SK-N-SH (cell line): ENCODE measurements around the gene RBM45. TPM values are rescaled to one million over a fixed set of nuclear protein-coding genes. Genes with fewer than 3 reads are reported as not detected.
"Not testable (repeated sequence)": the region's sequence is repeated elsewhere in the genome, so short reads cannot be mapped to it uniquely, and the experiment has no call there.

Experiments used
- CTCF ChIA-PET: fragments of 300-600, 350-600 bp; formaldehyde crosslinking; extraction: SDS; loops from one replicate; lab custom pipeline; 2021; lab: Yijun Ruan, JAX
- POLR2A ChIA-PET: fragments of 350-600 bp; sonication (Branson Sonifier 250); formaldehyde crosslinking; extraction: SDS; loops from one replicate; lab custom pipeline; 2020; ENCODE audit warnings: antibody characterized with exemption, inconsistent platforms; lab: Yijun Ruan, JAX
- DNase-seq: peaks from one replicate; pipeline ENCODE4 v3.0.0; 2012
- H2AFZ ChIP-seq: fragments of 200-600 bp; sonication (generic); 2 replicates; pipeline ENCODE4 v1.8.1; 2016; ENCODE audit warnings: antibody characterized with exemption, mild to moderate bottlenecking, low read depth
- H3F3A ChIP-seq: fragments of 200-600 bp; sonication (generic); replicated peaks from 2 replicates; pipeline ENCODE3; 2016; ENCODE audit warnings: antibody characterized with exemption, mild to moderate bottlenecking; ENCODE audit not compliant: insufficient read depth
- H3K27ac ChIP-seq, 2 experiments: fragments of 200-500 bp in 1 of 2; fragments of 200-600 bp in 1 of 2; sonication (Bioruptor generic) in 1 of 2; sonication (generic), shearing (Covaris generic) in 1 of 2; 2 replicates each; pipeline versions ENCODE4 v1.5.1 to v1.6.1; 2014 to 2016; ENCODE audit warnings: low read depth in 2 of 2, inconsistent platforms in 1 of 2, low read length in 1 of 2, mild to moderate bottlenecking in 1 of 2, mixed read lengths in 1 of 2
- H3K27me3 ChIP-seq: fragments of 200-600 bp; sonication (generic), shearing (Covaris generic); 2 replicates; pipeline ENCODE4 v1.6.1; 2016; ENCODE audit warnings: mixed run types; ENCODE audit not compliant: insufficient read depth
- H3K36me3 ChIP-seq, 2 experiments: fragments of 200-500 bp in 1 of 2; fragments of 200-600 bp in 1 of 2; sonication (Bioruptor generic) in 1 of 2; sonication (generic) in 1 of 2; replicated peaks in 1 of 2; 2 replicates each; pipeline versions ENCODE3 to v1.5.1; 2014 to 2016; ENCODE audit warnings: low read length in 1 of 2, mild to moderate bottlenecking in 1 of 2; ENCODE audit not compliant: insufficient read depth in 2 of 2, control insufficient read depth in 1 of 2
- H3K4me1 ChIP-seq, 2 experiments: fragments of 200-500 bp in 1 of 2; fragments of 200-600 bp in 1 of 2; sonication (Bioruptor generic) in 1 of 2; sonication (generic), shearing (Covaris generic) in 1 of 2; 2 replicates each; pipeline versions ENCODE4 v1.5.1 to v1.6.1; 2014 to 2016; ENCODE audit warnings: low read depth in 1 of 2, low read length in 1 of 2, mixed run types in 1 of 2; ENCODE audit not compliant: insufficient read depth in 2 of 2, control insufficient read depth in 1 of 2
- H3K4me2 ChIP-seq: fragments of 200-600 bp; sonication (generic), shearing (Covaris generic); 2 replicates; pipeline ENCODE4 v1.6.1; 2017; ENCODE audit warnings: mixed run types
- H3K4me3 ChIP-seq, 2 experiments: fragments of 200-500 bp in 1 of 2; fragments of 200-600 bp in 1 of 2; sonication (Bioruptor generic) in 1 of 2; sonication (generic), shearing (Covaris generic) in 1 of 2; 2 replicates each; pipeline versions ENCODE4 v1.5.1 to v1.8.1; 2014 to 2016; ENCODE audit warnings: low read depth in 2 of 2, inconsistent platforms in 1 of 2, low read length in 1 of 2, mild to moderate bottlenecking in 1 of 2, mixed read lengths in 1 of 2, moderate library complexity in 1 of 2
- H3K79me2 ChIP-seq: fragments of 200-600 bp; sonication (generic); 2 replicates; pipeline ENCODE4 v1.8.1; 2017; ENCODE audit warnings: mild to moderate bottlenecking; ENCODE audit not compliant: insufficient read depth
- H3K9ac ChIP-seq: fragments of 200-600 bp; sonication (generic); 2 replicates; pipeline ENCODE4 v1.6.1; 2017; ENCODE audit warnings: mixed run types
- H3K9me2 ChIP-seq: fragments of 200-600 bp; sonication (generic); 2 replicates; pipeline ENCODE4 v1.6.1; 2017; ENCODE audit warnings: mixed run types
- H3K9me3 ChIP-seq: fragments of 200-600 bp; sonication (generic); 2 replicates; pipeline ENCODE4 v1.6.1; 2017; ENCODE audit warnings: mixed run types, mild to moderate bottlenecking, moderate library complexity
- H4K20me1 ChIP-seq: fragments of 200-600 bp; sonication (generic); 2 replicates; pipeline ENCODE4 v1.6.1; 2017; ENCODE audit warnings: mild to moderate bottlenecking, mixed run types; ENCODE audit not compliant: insufficient read depth
- CHD2 ChIP-seq: fragments of 150-350 bp; IDR thresholded peaks from 2 replicates; pipeline ENCODE4 v1.6.1; 2018; ENCODE audit warnings: low read length; ENCODE audit not compliant: partially characterized antibody
- ELF1 ChIP-seq: IDR thresholded peaks from 2 replicates; pipeline ENCODE4 v1.4.0; 2012
- EP300 ChIP-seq, 2 experiments: IDR thresholded peaks; 2 replicates each; pipeline versions ENCODE4 v1.4.0 to v1.6.1; 2012; ENCODE audit warnings: borderline replicate concordance in 1 of 2, low read depth in 1 of 2, low read length in 1 of 2
- EZH2phosphoT487 ChIP-seq: fragments of 200-600 bp; sonication (generic); IDR thresholded peaks from 2 replicates; pipeline ENCODE4 v1.6.1; 2017; ENCODE audit warnings: low read depth, mixed run types, mild to moderate bottlenecking, antibody characterized with exemption, moderate library complexity, borderline replicate concordance
- FOXM1 ChIP-seq: IDR thresholded peaks from 2 replicates; pipeline ENCODE4 v1.4.0; 2012; ENCODE audit warnings: low read depth, mild to moderate bottlenecking
- RCOR1 ChIP-seq: fragments of 150-350 bp; IDR thresholded peaks from 2 replicates; pipeline ENCODE4 v1.6.1; 2017; ENCODE audit warnings: antibody characterized with exemption, low read length
- TEAD4 ChIP-seq: IDR thresholded peaks from 2 replicates; pipeline ENCODE4 v1.4.0; 2012; ENCODE audit warnings: mild to moderate bottlenecking, borderline replicate concordance; ENCODE audit not compliant: insufficient read depth
- WGBS: methylation state at CpG from one replicate; pipeline ENCODE4 v1.1.6; 2017; ENCODE audit warnings: low lambda C conversion rate; 5-methylcytosine and 5-hydroxymethylcytosine counted together
- polyA plus RNA-seq, 3 experiments: library from polyadenylated mRNA; depleted of rRNA; stranded (reverse); fragments of >200 nt; gene quantifications; 2 replicates each; pipeline ENCODE4 v1.2.3, GENCODE V29; 2012
- TF ChIP-seq, protein P1 (sequence below): IDR thresholded peaks from 2 replicates; pipeline ENCODE4; 2012
- TF ChIP-seq, protein P2 (sequence below): fragments of 150-350 bp; IDR thresholded peaks from 2 replicates; pipeline ENCODE4 v1.6.1; 2017; ENCODE audit warnings: antibody characterized with exemption, low read length, low read depth, borderline replicate concordance
- TF ChIP-seq, protein P3 (sequence below): IDR thresholded peaks from 2 replicates; pipeline ENCODE4 v1.4.0; 2012; ENCODE audit warnings: low read depth
- TF ChIP-seq, protein P4 (sequence below): IDR thresholded peaks from 2 replicates; pipeline ENCODE4 v1.4.0; 2012; ENCODE audit warnings: low read depth, borderline replicate concordance

Gene RBM45
- polyA plus RNA-seq, 1 of the 3 experiments (the other 2 are of a cell fraction) = 7.0 TPM

DNA sequence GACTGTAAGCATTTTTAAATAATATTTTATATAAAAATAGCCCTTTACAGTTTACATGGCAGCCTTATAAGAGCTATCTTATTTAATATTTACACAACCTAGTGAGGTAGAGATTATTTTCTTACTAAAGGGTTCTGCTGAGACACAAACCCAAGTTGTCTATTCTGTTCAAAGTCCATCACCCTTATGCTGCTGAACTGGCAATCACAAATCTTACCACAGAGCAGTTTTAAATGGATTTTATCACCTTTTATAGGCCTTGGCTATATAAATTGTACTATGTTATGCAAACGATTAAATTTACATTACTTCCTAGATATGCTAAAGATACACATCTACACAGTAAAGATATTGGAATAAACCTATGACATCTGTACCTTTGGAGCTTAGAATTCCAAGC lies 40.7 kb downstream of the RBM45 start:
- no peak overlapping the region for H2AFZ ChIP-seq
- no peaks in the 10 kb centered on the region for H4K20me1 ChIP-seq
- H3F3A ChIP-seq = no peaks in the 10 kb centered on the region
- no peaks in the 10 kb centered on the region for H3K9me2 ChIP-seq
- no peaks in the 10 kb centered on the region for H3K36me3 ChIP-seq
- H3K27me3 ChIP-seq = no peaks in the 10 kb centered on the region
- H3K9me3 ChIP-seq = no peaks in the 10 kb centered on the region
- H3K27ac ChIP-seq = no peak overlapping the region
- no peaks in the 10 kb centered on the region for H3K79me2 ChIP-seq
- WGBS = 13% methylated on average over 1 of the region's 1 CpG
- H3K4me1 ChIP-seq = no peaks in the 10 kb centered on the region
- H3K9ac ChIP-seq = no peak overlapping the region
- H3K4me2 ChIP-seq = no peak overlapping the region
- no peak for DNase-seq
- TF ChIP-seq RCOR1 (no peak), TEAD4 (no peak), FOXM1 (no peak), CHD2 (no peak), ELF1 (no peak), EP300 (IDR thresholded peaks at IDR 0.05; ENCODE audit: borderline replicate concordance in 1 of 2, low read depth in 1 of 2, low read length in 1 of 2) (no peak), EZH2phosphoT487 (no peak)
- TF ChIP-seq, protein P1, sequence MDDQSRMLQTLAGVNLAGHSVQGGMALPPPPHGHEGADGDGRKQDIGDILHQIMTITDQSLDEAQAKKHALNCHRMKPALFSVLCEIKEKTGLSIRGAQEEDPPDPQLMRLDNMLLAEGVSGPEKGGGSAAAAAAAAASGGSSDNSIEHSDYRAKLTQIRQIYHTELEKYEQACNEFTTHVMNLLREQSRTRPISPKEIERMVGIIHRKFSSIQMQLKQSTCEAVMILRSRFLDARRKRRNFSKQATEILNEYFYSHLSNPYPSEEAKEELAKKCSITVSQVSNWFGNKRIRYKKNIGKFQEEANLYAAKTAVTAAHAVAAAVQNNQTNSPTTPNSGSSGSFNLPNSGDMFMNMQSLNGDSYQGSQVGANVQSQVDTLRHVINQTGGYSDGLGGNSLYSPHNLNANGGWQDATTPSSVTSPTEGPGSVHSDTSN = no peak
- TF ChIP-seq, protein P2, sequence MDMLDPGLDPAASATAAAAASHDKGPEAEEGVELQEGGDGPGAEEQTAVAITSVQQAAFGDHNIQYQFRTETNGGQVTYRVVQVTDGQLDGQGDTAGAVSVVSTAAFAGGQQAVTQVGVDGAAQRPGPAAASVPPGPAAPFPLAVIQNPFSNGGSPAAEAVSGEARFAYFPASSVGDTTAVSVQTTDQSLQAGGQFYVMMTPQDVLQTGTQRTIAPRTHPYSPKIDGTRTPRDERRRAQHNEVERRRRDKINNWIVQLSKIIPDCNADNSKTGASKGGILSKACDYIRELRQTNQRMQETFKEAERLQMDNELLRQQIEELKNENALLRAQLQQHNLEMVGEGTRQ = no peak
- TF ChIP-seq, protein P3, sequence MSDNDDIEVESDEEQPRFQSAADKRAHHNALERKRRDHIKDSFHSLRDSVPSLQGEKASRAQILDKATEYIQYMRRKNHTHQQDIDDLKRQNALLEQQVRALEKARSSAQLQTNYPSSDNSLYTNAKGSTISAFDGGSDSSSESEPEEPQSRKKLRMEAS = no peak
- TF ChIP-seq, protein P4, sequence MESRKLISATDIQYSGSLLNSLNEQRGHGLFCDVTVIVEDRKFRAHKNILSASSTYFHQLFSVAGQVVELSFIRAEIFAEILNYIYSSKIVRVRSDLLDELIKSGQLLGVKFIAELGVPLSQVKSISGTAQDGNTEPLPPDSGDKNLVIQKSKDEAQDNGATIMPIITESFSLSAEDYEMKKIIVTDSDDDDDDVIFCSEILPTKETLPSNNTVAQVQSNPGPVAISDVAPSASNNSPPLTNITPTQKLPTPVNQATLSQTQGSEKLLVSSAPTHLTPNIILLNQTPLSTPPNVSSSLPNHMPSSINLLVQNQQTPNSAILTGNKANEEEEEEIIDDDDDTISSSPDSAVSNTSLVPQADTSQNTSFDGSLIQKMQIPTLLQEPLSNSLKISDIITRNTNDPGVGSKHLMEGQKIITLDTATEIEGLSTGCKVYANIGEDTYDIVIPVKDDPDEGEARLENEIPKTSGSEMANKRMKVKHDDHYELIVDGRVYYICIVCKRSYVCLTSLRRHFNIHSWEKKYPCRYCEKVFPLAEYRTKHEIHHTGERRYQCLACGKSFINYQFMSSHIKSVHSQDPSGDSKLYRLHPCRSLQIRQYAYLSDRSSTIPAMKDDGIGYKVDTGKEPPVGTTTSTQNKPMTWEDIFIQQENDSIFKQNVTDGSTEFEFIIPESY = no peak
- POLR2A ChIA-PET = no interaction called here
- CTCF ChIA-PET = interaction anchor here (1.3 to 1.5 kb wide), 3 partner anchors 21 to 262 kb away, joined by 4 to 6 read pairs (median 6); no protein-coding TSS in a partner anchor
- no peak overlapping the region for H3K4me3 ChIP-seq

DNA sequence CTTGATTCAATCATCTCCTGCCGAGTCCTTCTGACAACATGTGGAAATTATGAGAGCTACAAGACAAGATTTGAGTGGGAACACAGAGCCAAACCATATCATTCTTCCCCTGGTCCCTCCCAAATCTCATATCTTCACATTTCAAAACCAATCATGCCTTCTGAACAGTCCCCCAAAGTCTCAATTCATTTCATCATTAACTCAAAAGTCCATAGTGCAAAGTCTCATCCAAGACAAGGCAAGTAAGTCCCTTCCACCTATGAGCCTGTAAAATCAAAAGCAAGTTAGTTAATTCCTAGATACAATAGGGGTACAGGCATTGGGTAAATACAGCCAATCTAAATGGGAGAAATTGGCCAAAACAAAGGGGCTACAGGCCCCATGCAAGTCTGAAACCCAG lies 41.6 kb downstream of the RBM45 start:
- H3F3A ChIP-seq, H3K27ac ChIP-seq, H3K9ac ChIP-seq, H2AFZ ChIP-seq, H3K4me3 ChIP-seq, H4K20me1 ChIP-seq, DNase-seq, H3K9me2 ChIP-seq, H3K9me3 ChIP-seq, H3K36me3 ChIP-seq, H3K4me1 ChIP-seq, POLR2A ChIA-PET, H3K79me2 ChIP-seq, H3K4me2 ChIP-seq, H3K27me3 ChIP-seq: not testable (repeated sequence)
- CTCF ChIA-PET = interaction anchor here (1.1 to 1.5 kb wide), 3 partner anchors 22 to 31 kb away, joined by 3 to 6 read pairs (median 4); no protein-coding TSS in a partner anchor
- 22% methylated on average over 1 of the region's 1 CpG for WGBS
